ENCODE measurements around the gene GALK2.

Gene GALK2

DNA sequence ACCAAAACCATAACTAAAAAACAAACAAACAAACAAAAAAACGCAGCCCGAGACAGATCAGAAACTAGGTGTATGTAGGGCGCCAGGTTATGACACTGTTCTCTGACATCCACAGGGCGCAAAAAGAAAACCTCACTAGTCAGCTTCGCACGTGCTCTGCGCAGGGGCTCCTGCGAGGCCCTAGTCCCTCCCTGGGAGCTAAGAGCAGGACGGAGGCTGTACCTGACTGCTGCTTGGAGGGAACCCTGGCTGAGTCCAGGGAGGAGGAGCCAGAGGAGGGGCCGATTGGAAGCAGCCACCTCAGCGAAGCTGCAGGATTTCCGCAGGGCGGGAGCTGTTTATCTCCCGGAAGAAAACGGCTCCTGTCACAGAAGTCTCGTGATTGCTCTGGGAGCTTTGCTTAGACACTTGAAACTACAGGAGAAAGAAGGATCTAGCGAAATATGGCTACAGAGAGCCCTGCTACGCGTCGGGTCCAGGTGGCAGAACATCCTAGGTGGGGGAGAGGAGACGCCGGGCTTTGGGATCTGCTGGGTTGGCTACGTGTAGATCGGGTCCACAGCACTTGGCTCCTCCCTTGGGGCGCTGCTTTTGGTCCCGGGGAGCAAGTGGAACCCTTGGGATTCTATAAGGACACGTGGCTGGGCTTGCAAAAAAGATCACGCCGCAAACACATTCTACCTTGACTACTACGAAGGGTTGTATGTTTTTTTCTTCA, at the start of gene GALK2:
TSS of gene GALK2 (plus strand) at position 368 of the 718 bp plus-strand sequence. CDS start at position 444, 76 bp downstream.
- TF ChIP-seq SNAI2 (CRISPR knock-in tag; IDR thresholded peaks at IDR 0.05) = no peak
- no peak for TF ChIP-seq ZFP30 (CRISPR knock-in tag; IDR thresholded peaks at IDR 0.05)
- TF ChIP-seq, protein P1, sequence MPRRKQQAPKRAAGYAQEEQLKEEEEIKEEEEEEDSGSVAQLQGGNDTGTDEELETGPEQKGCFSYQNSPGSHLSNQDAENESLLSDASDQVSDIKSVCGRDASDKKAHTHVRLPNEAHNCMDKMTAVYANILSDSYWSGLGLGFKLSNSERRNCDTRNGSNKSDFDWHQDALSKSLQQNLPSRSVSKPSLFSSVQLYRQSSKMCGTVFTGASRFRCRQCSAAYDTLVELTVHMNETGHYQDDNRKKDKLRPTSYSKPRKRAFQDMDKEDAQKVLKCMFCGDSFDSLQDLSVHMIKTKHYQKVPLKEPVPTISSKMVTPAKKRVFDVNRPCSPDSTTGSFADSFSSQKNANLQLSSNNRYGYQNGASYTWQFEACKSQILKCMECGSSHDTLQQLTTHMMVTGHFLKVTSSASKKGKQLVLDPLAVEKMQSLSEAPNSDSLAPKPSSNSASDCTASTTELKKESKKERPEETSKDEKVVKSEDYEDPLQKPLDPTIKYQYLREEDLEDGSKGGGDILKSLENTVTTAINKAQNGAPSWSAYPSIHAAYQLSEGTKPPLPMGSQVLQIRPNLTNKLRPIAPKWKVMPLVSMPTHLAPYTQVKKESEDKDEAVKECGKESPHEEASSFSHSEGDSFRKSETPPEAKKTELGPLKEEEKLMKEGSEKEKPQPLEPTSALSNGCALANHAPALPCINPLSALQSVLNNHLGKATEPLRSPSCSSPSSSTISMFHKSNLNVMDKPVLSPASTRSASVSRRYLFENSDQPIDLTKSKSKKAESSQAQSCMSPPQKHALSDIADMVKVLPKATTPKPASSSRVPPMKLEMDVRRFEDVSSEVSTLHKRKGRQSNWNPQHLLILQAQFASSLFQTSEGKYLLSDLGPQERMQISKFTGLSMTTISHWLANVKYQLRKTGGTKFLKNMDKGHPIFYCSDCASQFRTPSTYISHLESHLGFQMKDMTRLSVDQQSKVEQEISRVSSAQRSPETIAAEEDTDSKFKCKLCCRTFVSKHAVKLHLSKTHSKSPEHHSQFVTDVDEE (CRISPR knock-in tag; IDR thresholded peaks at IDR 0.05) = no peak
- no peak for TF ChIP-seq ARNTL (CRISPR knock-in tag; IDR thresholded peaks at IDR 0.05; ENCODE audit: borderline replicate concordance, low read depth)
- TF ChIP-seq CSDC2 (CRISPR knock-in tag; IDR thresholded peaks at IDR 0.05) = no peak
- TF ChIP-seq, protein P2, sequence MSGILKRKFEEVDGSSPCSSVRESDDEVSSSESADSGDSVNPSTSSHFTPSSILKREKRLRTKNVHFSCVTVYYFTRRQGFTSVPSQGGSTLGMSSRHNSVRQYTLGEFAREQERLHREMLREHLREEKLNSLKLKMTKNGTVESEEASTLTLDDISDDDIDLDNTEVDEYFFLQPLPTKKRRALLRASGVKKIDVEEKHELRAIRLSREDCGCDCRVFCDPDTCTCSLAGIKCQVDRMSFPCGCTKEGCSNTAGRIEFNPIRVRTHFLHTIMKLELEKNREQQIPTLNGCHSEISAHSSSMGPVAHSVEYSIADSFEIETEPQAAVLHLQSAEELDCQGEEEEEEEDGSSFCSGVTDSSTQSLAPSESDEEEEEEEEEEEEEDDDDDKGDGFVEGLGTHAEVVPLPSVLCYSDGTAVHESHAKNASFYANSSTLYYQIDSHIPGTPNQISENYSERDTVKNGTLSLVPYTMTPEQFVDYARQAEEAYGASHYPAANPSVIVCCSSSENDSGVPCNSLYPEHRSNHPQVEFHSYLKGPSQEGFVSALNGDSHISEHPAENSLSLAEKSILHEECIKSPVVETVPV (CRISPR knock-in tag; IDR thresholded peaks at IDR 0.05) = no peak
- peak; percentile 99 for ATAC-seq

GRCh38 chr15:49120832-49121231, 49.2 kb upstream of the GALK2 start:
- no peak for ATAC-seq
- TF ChIP-seq ISL1 (CRISPR knock-in tag; IDR thresholded peaks at IDR 0.05) = no peak

DNA sequence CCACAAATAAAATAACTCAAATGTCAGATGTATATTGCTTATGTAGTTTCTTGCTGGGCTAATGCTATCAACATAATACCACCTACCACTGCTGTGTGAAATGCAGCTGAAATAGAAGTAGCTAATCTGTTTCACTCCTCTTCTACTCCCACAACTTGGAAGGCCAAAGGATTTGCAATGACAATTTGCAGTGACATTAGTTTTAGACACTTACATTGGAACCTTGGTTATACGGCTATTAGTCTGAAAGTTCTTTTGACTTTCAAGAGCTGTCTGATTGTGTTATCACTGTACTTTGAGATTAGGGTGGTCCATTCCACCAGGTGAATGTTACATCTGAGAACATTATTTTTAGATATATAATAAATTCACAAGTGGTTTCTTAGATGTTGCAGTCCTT, 48.1 kb upstream of the GALK2 start:
- TF ChIP-seq, protein P3, sequence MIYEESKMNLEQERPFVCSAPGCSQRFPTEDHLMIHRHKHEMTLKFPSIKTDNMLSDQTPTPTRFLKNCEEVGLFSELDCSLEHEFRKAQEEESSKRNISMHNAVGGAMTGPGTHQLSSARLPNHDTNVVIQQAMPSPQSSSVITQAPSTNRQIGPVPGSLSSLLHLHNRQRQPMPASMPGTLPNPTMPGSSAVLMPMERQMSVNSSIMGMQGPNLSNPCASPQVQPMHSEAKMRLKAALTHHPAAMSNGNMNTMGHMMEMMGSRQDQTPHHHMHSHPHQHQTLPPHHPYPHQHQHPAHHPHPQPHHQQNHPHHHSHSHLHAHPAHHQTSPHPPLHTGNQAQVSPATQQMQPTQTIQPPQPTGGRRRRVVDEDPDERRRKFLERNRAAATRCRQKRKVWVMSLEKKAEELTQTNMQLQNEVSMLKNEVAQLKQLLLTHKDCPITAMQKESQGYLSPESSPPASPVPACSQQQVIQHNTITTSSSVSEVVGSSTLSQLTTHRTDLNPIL (CRISPR knock-in tag; IDR thresholded peaks at IDR 0.05; ENCODE audit: low read depth) = no peak
- TF ChIP-seq POU6F1 (CRISPR knock-in tag; IDR thresholded peaks at IDR 0.05; ENCODE audit: borderline replicate concordance, low read depth) (no peak), TCF4 (CRISPR knock-in tag; IDR thresholded peaks at IDR 0.05; ENCODE audit: borderline replicate concordance) (no peak), ZNF70 (CRISPR knock-in tag; IDR thresholded peaks at IDR 0.05) (no peak), ISL1 (CRISPR knock-in tag; IDR thresholded peaks at IDR 0.05) (no peak), ESRRG (CRISPR knock-in tag; IDR thresholded peaks at IDR 0.05) (no peak), OSR1 (CRISPR knock-in tag; IDR thresholded peaks at IDR 0.05) (no peak), PPARA (CRISPR knock-in tag; IDR thresholded peaks at IDR 0.05; ENCODE audit: borderline replicate concordance) (no peak), TOX (CRISPR knock-in tag; IDR thresholded peaks at IDR 0.05; ENCODE audit: borderline replicate concordance) (no peak), ZNF565 (CRISPR knock-in tag; conservative IDR thresholded peaks at IDR 0.05; ENCODE audit: low read depth) (no peak), GLIS3 (CRISPR knock-in tag; IDR thresholded peaks at IDR 0.05) (no peak), SNAI2 (CRISPR knock-in tag; IDR thresholded peaks at IDR 0.05) (no peak), ZFP3 (CRISPR knock-in tag; IDR thresholded peaks at IDR 0.05) (no peak), ZC3H10 (CRISPR knock-in tag; IDR thresholded peaks at IDR 0.05) (no peak), ZNF8 (CRISPR knock-in tag; IDR thresholded peaks at IDR 0.05) (no peak)
- TF ChIP-seq, protein P1 (CRISPR knock-in tag; IDR thresholded peaks at IDR 0.05) = no peak
- TF ChIP-seq, protein P2 (CRISPR knock-in tag; IDR thresholded peaks at IDR 0.05) = no peak
- no peak for ATAC-seq

Measured in SK-N-SH treated with all-trans-retinoic acid at 6 μM for 48 hours (cell line).